Activated naive CD4-positive, alpha-beta T cell treated with anti-CD3 and anti-CD28 coated beads, Interleukin-2, amount 50 U/mL, for 24 hours (primary cell): ENCODE measurements around the gene RBPJ.
"Not testable (repeated sequence)": the region's sequence is repeated elsewhere in the genome, so short reads cannot be mapped to it uniquely, and the experiment has no call there.

ENCODE experiments used
- H3K27ac Mint-ChIP-seq: one replicate; pipeline ENCODE4 v1.8.0; 2021; ENCODE audit warnings: mild to moderate bottlenecking, mixed read lengths
- H3K27me3 Mint-ChIP-seq: one replicate; pipeline ENCODE4 v1.8.0; 2021; ENCODE audit warnings: mixed read lengths
- H3K36me3 Mint-ChIP-seq: one replicate; pipeline ENCODE4 v1.8.0; 2021; ENCODE audit warnings: mixed read lengths
- H3K4me1 Mint-ChIP-seq: one replicate; pipeline ENCODE4 v1.8.0; 2021; ENCODE audit warnings: mixed read lengths
- H3K4me3 Mint-ChIP-seq: one replicate; pipeline ENCODE4 v1.8.0; 2021; ENCODE audit warnings: mild to moderate bottlenecking, mixed read lengths
- H3K9me3 Mint-ChIP-seq: one replicate; pipeline ENCODE4 v1.8.0; 2021; ENCODE audit warnings: mixed read lengths

RBPJ gene

DNA sequence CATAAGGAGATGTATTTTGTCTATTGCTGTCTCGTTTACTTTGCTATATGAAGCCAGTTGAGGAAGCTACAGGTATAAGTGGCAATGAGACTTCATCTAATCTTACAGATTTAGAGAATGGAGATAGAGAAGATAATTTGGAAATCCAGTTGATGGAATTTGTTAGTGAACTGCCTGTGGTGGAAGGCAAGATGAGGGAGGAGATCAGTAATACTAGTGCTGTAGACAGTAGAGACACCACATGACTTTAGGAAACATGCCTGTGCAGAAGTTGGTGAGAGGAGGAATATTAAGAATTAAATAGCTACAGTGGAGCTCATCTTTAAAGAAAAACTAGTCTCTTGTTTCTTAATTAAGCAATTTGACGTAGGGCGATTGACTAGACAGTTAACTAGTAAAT is 51.3 kb downstream of the RBPJ start:
- H3K36me3 Mint-ChIP-seq, result peaks cover 12% of the 10 kb centered on the region
- peaks cover 1% of the 10 kb centered on the region for H3K27me3 Mint-ChIP-seq
- no peak overlapping the region for H3K4me3 Mint-ChIP-seq
- H3K4me1 Mint-ChIP-seq, result peaks cover 62% of the 10 kb centered on the region
- no peak overlapping the region for H3K27ac Mint-ChIP-seq
- H3K9me3 Mint-ChIP-seq, result no peaks in the 10 kb centered on the region

DNA sequence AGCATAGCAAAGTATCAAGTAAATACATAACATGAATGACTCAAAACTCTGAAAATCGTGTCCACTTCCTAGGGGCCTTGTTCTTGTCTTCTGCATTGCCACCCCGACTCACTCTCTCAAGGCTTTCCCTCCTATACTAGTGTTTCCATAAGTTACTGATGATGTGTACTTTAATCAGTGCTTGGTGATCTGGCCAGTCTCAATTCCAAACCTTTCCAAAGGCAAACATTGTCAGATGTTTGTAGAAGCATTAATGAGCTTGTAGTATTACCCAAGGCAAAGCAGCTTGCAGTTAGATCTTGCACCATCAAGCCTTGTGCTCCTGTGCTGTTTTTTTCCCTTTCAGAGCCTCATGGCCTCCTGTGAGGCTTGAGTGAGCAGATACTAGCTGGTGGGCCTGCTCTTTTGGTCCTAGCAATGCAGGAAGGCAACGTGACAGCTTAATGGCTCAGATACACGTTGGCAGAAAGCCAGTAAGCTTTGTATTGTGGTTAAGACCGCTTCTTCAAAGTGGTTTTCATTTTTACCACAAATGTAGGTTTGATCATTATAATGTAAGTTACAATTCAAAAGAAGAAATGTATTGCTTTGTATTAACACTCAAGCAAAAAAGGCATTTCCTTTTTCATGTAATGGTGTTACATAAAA is 51.8 kb downstream of the RBPJ start:
- Mint-ChIP-seq H3K27ac (no peak overlapping the region), H3K9me3 (no peaks in the 10 kb centered on the region), H3K36me3 (peaks cover 12% of the 10 kb centered on the region), H3K4me3 (no peak overlapping the region), H3K4me1 (peaks cover 68% of the 10 kb centered on the region), H3K27me3 (peaks cover 1% of the 10 kb centered on the region)

- Mint-ChIP-seq H3K36me3 (peaks cover 11% of the 10 kb centered on the region), H3K9me3 (no peaks in the 10 kb centered on the region), H3K4me3 (no peak overlapping the region), H3K4me1 (peaks cover 66% of the 10 kb centered on the region), H3K27ac (no peak overlapping the region), H3K27me3 (no peaks in the 10 kb centered on the region)
Measured at GRCh38 chr4:26375551-26375950, 54.7 kb downstream of the RBPJ start.

- H3K36me3 Mint-ChIP-seq, result peaks cover 11% of the 10 kb centered on the region
- no peaks in the 10 kb centered on the region for H3K27me3 Mint-ChIP-seq
- H3K9me3 Mint-ChIP-seq, result no peaks in the 10 kb centered on the region
- no peak overlapping the region for H3K4me3 Mint-ChIP-seq
- no peak overlapping the region for H3K27ac Mint-ChIP-seq
- peaks cover 71% of the 10 kb centered on the region for H3K4me1 Mint-ChIP-seq
Measured at GRCh38 chr4:26377328-26378311, 56.8 kb downstream of the RBPJ start.

DNA sequence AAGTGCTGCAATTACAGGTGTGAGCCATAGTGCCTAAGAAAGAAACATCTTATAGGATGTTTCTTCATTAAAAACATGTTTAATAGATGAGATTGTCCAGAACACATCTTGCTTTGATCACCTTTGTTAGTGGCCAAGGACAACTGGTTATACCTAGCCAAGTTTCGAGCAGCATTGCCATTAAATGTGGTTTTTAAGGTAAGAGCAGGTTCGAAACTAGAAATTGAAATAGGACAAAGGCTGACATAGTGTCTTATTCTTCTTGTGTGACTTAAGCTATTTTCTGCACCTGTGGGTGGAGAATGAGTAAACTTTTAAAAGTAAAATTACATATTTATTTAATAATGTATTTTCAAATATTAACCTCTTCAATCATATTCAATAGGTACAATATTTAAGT is 59.0 kb downstream of the RBPJ start:
- Mint-ChIP-seq H3K27me3 (no peaks in the 10 kb centered on the region), H3K9me3 (no peaks in the 10 kb centered on the region), H3K36me3 (peaks cover 11% of the 10 kb centered on the region), H3K4me3 (no peak overlapping the region), H3K27ac (no peak overlapping the region), H3K4me1 (peaks cover 70% of the 10 kb centered on the region)

DNA sequence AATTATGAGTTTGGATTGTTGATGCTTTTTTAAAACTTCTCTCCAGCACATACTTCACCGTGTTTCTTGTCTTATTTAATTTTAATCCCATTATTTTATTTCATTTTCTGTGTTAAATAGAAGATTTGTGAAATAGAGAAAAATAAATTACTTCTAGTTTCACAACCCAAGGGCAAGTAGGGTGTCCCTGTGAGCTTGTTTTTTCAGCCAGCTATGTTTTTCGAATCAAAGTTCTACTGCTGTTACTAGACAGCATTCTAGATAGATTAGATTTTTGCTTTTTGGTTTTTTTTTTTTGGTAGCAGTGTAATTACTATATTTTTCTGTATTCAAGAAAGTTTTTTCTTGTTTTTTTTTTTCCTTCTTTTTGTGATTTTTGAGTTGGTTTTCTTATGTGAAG is 59.9 kb downstream of the RBPJ start:
- H3K4me1 Mint-ChIP-seq, result peaks cover 72% of the 10 kb centered on the region
- H3K27ac Mint-ChIP-seq, result no peak overlapping the region
- H3K36me3 Mint-ChIP-seq, result peaks cover 13% of the 10 kb centered on the region
- no peak overlapping the region for H3K4me3 Mint-ChIP-seq
- no peaks in the 10 kb centered on the region for H3K27me3 Mint-ChIP-seq
- no peaks in the 10 kb centered on the region for H3K9me3 Mint-ChIP-seq

GRCh38 chr4:26384380-26385057 is 63.7 kb downstream of the RBPJ start:
- Mint-ChIP-seq H3K4me3 (no peak overlapping the region), H3K27me3 (no peaks in the 10 kb centered on the region), H3K36me3 (peaks cover 26% of the 10 kb centered on the region), H3K27ac (no peak overlapping the region), H3K9me3 (no peaks in the 10 kb centered on the region), H3K4me1 (peaks cover 43% of the 10 kb centered on the region)

GRCh38 chr4:26385690-26386089 is 64.9 kb downstream of the RBPJ start:
- peaks cover 35% of the 10 kb centered on the region for H3K4me1 Mint-ChIP-seq
- H3K9me3 Mint-ChIP-seq, result no peaks in the 10 kb centered on the region
- H3K27ac Mint-ChIP-seq, result peak overlapping the region; percentile 23
- H3K4me3 Mint-ChIP-seq, result no peak overlapping the region
- H3K36me3 Mint-ChIP-seq, result peaks cover 35% of the 10 kb centered on the region
- H3K27me3 Mint-ChIP-seq, result no peaks in the 10 kb centered on the region

- H3K27ac Mint-ChIP-seq, result no peak overlapping the region
- peaks cover 38% of the 10 kb centered on the region for H3K36me3 Mint-ChIP-seq
- no peak overlapping the region for H3K4me3 Mint-ChIP-seq
- peaks cover 28% of the 10 kb centered on the region for H3K4me1 Mint-ChIP-seq
- no peaks in the 10 kb centered on the region for H3K27me3 Mint-ChIP-seq
- H3K9me3 Mint-ChIP-seq, result no peaks in the 10 kb centered on the region
Measured at GRCh38 chr4:26386386-26386785, 65.6 kb downstream of the RBPJ start.

DNA sequence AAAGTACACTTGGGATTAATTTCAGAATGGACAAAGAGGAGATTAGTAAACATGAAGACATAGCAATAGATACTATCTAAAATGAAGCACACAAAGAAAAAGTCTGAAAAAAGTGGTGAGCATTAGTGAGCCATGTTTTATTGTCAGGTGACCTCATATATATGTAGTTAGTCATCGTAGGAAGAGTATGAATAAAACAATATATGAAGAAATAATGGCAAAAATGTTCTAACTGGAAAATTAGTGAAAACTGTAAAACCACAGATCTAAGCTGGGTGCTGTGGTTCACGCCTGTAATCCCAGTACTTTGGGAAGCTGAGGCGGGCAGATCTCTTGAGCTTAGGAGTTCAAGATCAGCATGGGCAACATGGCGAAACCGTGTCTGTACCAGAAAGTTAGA is 67.9 kb downstream of the RBPJ start:
- Mint-ChIP-seq H3K36me3 (peaks cover 40% of the 10 kb centered on the region), H3K4me1 (peaks cover 14% of the 10 kb centered on the region), H3K27ac (no peak overlapping the region), H3K27me3 (no peaks in the 10 kb centered on the region), H3K4me3 (no peak overlapping the region), H3K9me3 (no peaks in the 10 kb centered on the region)

GRCh38 chr4:26397086-26397485 is 76.3 kb downstream of the RBPJ start:
- Mint-ChIP-seq H3K27me3 (no peaks in the 10 kb centered on the region), H3K36me3 (peaks cover 14% of the 10 kb centered on the region), H3K27ac (no peak overlapping the region), H3K9me3 (no peaks in the 10 kb centered on the region), H3K4me1 (peaks cover 18% of the 10 kb centered on the region), H3K4me3 (no peak overlapping the region)

DNA sequence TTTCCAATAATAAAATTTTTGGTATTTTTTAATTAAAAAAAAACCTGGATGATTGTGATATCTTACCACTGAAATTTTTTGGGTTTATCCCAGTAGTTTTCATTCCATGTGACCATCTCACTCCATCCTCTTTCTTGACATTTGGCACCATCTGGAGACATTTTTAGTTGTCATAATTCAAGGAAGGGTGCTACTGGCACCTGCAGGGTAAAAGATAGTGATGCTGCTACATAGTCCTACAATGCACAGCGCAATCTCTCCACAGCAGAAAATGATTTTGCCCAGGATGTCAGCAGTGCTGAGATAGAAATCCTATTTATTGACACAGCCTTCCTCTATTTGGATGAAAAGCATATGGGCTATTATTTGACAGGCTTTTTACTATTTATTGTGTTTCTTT is 79.3 kb downstream of the RBPJ start:
- Mint-ChIP-seq H3K36me3 (peaks cover 17% of the 10 kb centered on the region), H3K4me1 (peaks cover 18% of the 10 kb centered on the region), H3K27me3 (no peaks in the 10 kb centered on the region), H3K9me3 (no peaks in the 10 kb centered on the region), H3K27ac (no peak overlapping the region), H3K4me3 (no peak overlapping the region)

DNA sequence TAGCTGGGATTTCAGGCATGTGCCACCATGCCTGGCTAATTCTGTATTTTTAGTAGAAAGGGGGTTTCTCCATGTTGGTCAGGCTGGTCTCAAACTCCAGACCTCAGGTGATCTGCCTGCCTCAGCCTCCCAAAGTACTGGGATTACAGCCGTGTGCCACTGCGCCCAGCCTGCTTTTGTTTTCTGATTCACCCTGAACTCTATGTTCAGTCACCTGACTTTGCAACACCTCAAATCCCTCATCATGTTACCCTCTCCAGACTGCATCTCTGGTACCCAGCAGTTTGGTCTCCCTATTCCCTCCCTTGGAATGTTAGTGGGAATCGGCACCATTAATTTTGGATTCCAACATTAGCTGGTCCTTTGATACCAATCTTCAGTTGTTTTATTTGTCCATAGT is 81.2 kb downstream of the RBPJ start:
- H3K4me1 Mint-ChIP-seq, H3K27me3 Mint-ChIP-seq, H3K9me3 Mint-ChIP-seq, H3K4me3 Mint-ChIP-seq, H3K27ac Mint-ChIP-seq: not testable (repeated sequence)
- H3K36me3 Mint-ChIP-seq, result peaks cover 21% of the 10 kb centered on the region

DNA sequence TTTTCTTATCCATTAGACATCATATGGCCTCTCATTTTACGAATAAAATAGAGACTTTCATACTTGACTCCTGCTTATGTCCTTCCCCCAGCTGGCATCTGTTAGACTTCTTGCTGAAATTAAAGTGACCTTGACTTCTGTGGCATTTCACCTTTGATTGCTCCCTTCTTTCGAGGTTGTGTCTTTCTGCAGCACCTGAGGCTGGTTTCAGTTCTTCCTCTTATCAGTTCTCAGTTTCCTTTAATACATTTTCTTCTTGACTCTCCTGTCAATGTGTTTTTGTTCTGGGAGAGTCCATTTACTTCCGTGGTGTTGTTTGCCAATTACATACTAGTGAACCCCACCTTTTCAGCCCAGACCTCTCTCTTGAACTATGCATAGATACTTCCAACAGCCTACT is 81.6 kb downstream of the RBPJ start:
- peaks cover 7% of the 10 kb centered on the region for H3K9me3 Mint-ChIP-seq
- H3K4me3 Mint-ChIP-seq, result no peak overlapping the region
- no peak overlapping the region for H3K27ac Mint-ChIP-seq
- H3K4me1 Mint-ChIP-seq, result peaks cover 8% of the 10 kb centered on the region
- H3K36me3 Mint-ChIP-seq, result peaks cover 25% of the 10 kb centered on the region
- H3K27me3 Mint-ChIP-seq, result no peaks in the 10 kb centered on the region

- H3K27ac Mint-ChIP-seq, result peak overlapping the region; percentile 38
- no peak overlapping the region for H3K4me3 Mint-ChIP-seq
- peaks cover 26% of the 10 kb centered on the region for H3K36me3 Mint-ChIP-seq
Measured at GRCh38 chr4:26404743-26405206, 84.0 kb downstream of the RBPJ start.

More at GRCh38 chr4:26404743-26405206, 84.0 kb downstream of the RBPJ start:
- Mint-ChIP-seq H3K4me1 (peaks cover 9% of the 10 kb centered on the region), H3K9me3 (peaks cover 7% of the 10 kb centered on the region), H3K27me3 (no peaks in the 10 kb centered on the region)
